Measurements from ENCODE around the gene GLI2.

The GLI2 gene

DNA sequence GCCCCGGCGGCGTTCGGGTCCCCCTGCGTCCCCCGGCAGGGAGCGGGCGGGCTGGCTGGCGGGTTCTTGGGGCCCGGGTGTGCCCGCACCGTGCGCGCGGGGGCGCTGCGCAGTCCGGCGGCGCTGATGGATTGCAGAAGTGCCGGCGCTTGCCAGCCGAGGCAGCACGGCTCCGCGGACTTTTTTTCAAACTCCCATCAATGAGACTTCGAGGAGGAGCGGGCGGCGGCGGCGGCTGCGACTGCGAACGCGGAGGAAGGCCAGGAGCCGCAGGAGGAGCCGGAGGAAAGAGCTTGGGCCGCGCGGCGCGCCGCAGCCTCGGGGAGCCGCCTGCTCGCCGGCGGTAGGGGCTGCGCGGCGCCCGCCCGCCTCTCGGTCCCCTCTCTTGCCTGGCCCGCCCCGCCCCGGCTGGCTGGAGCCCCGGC lies at the start of gene GLI2:
GLI2 (plus strand) TSS at position 123 of the 425 bp plus-strand sequence. CDS start 61,453 bp downstream, outside the sequence.
- DNase-seq: no peak

DNA sequence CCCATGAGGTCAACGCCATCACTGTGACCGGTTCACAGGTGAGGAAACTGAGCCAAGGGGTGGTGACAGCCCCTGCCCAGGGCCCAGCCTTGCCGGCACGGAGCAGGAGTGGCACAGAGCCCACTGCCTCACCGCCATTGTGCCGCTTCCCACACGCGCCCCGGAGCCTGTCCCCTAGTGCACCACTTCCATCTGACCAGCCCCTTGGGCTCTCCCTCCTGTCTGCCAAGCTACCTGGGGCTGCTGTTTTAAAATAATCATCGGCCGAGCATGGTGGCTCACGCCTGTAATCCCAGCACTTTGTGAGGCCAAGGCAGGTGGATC lies 49.7 kb upstream of the GLI2 start:
- no peak for DNase-seq

- no peak for DNase-seq
Measured at GRCh38 chr2:120686511-120687168, 49.0 kb upstream of the GLI2 start.

GRCh38 chr2:120687210-120687609 lies 48.5 kb upstream of the GLI2 start:
- no peak for DNase-seq

DNA sequence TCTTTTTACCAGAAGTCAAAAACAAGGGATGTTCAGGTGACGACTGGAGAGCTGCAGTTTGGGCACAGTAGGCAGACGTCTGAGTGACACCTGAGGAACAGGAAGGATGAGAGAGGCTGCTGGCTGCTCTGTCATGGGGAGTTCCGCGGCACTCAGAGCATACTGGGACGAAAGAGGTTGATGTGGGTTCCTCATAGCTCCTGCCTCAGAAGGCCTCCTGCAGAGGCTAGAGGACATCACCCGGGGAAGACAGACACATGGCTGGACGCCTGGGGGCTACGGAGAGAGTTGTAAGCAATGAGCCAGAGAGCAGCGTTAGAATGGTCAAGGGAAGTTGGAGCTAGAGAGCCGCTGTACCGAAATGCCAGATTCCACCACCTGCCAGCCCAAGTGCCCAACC lies 45.1 kb upstream of the GLI2 start:
- DNase-seq: no peak

- DNase-seq: no peak
Measured at GRCh38 chr2:120691410-120691809, 44.3 kb upstream of the GLI2 start.

GRCh38 chr2:120692691-120693090 lies 43.0 kb upstream of the GLI2 start:
- no peak for DNase-seq

- DNase-seq: no peak
Measured at GRCh38 chr2:120693121-120693520, 42.5 kb upstream of the GLI2 start.

- no peak for DNase-seq
Measured at GRCh38 chr2:120694034-120694433, 41.6 kb upstream of the GLI2 start.

DNA sequence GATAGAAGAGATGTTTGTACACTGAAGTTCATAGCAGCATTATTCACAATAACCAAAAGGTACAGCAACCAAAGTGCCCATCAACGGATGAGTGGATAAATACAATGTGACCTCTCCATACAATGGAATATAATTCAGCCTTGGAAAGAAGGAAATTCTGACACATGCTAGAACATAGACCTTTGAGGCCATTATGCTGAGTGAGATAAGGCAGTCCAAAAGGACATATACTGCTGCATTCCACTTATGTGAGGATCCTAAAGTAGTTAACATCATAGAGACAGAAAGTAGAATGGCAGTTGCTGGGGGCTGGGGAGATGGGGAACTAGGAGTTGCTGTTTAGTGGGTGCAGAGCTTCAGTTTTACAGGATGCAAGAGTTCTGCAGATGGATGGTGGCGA lies 38.2 kb upstream of the GLI2 start:
- no peak for DNase-seq

- DNase-seq: no peak
Measured at GRCh38 chr2:120699292-120699691, 36.4 kb upstream of the GLI2 start.

DNA sequence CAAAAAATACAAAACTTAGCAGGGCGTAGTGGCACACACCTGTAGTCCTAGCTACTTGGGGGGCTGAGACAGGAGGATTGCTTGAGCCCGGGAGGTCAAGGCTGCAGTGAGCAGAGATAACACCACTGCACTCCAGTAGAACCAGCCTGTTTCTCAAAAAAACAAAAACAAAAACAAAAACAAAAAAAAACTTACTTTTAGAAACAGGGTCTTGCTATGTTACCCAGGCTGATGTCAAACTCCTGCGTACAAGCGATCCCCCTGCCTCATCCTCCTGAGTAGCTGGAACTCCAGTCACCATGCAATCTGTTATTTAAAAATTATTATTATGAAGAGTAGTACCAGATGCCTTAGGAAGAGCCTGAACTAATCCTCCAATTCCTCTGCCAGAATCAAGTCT lies 35.0 kb upstream of the GLI2 start:
- DNase-seq: no peak

- DNase-seq: no peak
Measured at GRCh38 chr2:120701096-120701495, 34.6 kb upstream of the GLI2 start.

DNA sequence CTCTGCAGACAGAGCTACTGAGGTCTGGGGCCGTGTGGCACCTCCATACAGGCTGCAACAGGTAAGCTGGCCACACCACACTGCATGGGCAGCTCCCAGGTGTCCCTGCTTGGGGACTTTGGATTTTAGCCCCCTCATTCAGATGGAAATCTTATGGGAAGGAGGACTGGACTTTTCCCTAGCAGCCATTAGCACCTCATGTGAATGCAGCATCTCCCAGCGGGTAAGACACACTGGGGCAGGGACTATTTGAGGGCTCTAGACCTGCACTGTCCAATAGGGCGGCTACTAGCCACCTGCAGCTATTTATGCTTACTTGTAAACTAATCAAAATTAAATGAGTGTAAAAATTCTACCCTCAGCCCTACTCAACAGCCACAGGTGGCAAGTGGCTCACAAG lies 34.2 kb upstream of the GLI2 start:
- DNase-seq: no peak

GRCh38 chr2:120702061-120702460 lies 33.6 kb upstream of the GLI2 start:
- no peak for DNase-seq

GRCh38 chr2:120702801-120703200 lies 32.9 kb upstream of the GLI2 start:
- no peak for DNase-seq

- no peak for DNase-seq
Measured at GRCh38 chr2:120703330-120703994, 32.2 kb upstream of the GLI2 start.

DNA sequence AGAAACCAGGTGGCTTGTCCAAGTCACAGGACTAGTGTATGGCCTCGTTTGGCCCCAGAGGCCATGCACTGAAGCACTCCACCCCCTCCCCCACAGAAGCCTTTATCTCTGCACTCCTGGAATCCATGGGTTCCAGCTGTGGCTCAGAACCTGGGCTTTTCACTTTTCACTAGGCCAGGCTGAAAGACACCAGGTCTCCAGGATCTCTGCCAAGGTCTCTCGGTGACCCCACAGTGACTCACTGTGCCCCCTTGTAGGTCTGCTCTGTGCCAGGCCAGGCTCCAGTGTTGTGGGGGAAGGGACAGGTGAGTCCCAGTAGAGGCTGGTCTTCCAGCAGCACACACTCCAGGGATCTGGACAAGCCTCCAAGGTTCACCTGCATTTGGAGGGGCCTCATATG lies 31.0 kb upstream of the GLI2 start:
- DNase-seq: no peak

GRCh38 chr2:120707816-120708215 lies 27.9 kb upstream of the GLI2 start:
- no peak for DNase-seq

DNA sequence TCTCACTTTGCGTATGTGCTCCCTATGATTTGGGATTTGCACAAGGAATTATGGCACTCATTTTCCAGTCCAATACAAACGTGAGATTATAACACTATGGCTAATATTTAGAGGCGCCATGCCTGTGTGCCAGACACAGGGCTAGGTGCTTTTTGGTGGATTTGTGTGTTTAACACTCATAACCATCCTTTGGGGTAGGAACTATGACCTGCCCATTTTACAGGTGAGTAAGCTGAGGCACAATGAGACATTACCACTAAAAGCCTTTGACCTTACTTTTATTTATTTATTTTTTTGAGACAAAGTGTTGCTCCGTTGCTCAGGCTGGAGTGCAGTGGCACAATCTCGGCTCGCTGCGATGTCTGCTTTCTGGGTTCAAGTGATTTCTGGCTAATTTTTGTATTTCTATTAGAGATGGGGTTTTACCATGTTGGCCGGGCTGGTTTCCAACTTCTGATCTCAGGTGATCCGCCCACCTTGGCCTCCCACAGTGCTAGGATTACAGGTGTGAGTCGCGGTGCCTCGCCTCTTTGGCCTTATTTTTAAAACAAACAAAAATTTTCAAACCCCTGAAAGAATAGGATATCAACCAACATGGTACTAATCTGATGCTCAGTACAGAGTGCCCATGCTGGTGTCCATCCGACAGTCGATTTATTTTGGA lies 26.6 kb upstream of the GLI2 start:
- no peak for DNase-seq

- DNase-seq: no peak
Measured at GRCh38 chr2:120709608-120710041, 26.0 kb upstream of the GLI2 start.

DNA sequence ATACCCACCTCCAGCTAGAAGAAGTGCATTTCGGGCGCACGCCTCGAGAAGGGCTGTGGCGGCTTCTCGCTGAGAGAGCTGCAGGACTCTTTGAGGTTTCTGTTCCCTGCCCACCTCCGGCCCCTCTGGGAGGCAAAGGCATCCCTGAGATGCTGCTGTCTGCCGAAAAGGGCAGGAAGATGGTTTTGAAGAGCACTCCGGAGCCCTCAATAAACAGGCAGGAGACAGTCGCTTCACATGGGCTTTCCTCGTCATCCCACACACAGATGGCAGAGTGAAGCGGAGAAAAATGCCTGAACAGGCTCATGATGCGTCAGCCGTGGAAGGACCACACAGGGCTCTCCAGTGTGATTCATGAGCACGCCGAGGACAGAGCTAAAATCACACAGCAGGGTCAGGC lies 25.4 kb upstream of the GLI2 start:
- DNase-seq: no peak

GRCh38 chr2:120711694-120712093 lies 24.0 kb upstream of the GLI2 start:
- no peak for DNase-seq

GRCh38 chr2:120712180-120712681 lies 23.4 kb upstream of the GLI2 start:
- DNase-seq: no peak

Measured in CD4-positive, alpha-beta T cell treated with Interleukin-15 for 1 hour (primary cell).